Gastrocnemius medialis (tissue), 4 donors: ENCODE results near the gene DMD. TPM values are rescaled to one million over a fixed set of nuclear protein-coding genes. Genes with fewer than 3 reads are reported as not detected.

Experiments used
- ATAC-seq, 2 donors: fragments of 150-250 bp; one replicate each; pipeline ENCODE4 v1.9.1; 2016
- DNase-seq, 2 donors: peaks; one replicate each; pipeline ENCODE4 v3.0.0-alpha.2; 2019
- H3K27ac ChIP-seq, 4 donors: fragments of 200-600 bp; sonication (generic); 1 replicate in 1 of 4; 2 replicates in 3 of 4; pipeline ENCODE4 v1.5.1; 2016 to 2018; ENCODE audit warnings: mild to moderate bottlenecking in 2 of 4, moderate library complexity in 1 of 4
- H3K27me3 ChIP-seq, 3 donors: fragments of 200-600 bp; sonication (generic) in 2 of 3; 1 replicate in 1 of 3; 2 replicates in 2 of 3; pipeline versions ENCODE4 v1.5.1 to v1.6.0; 2016 to 2019; ENCODE audit warnings: mild to moderate bottlenecking in 1 of 3, moderate library complexity in 1 of 3
- H3K36me3 ChIP-seq, 2 donors: fragments of 200-600 bp; sonication (generic) in 1 of 2; one replicate each; pipeline ENCODE4 v1.5.1; 2017 to 2018
- H3K4me1 ChIP-seq, 2 donors: fragments of 200-600 bp; sonication (generic) in 1 of 2; one replicate each; pipeline ENCODE4 v1.5.1; 2016 to 2017; ENCODE audit warnings: mild to moderate bottlenecking in 2 of 2
- H3K4me3 ChIP-seq, 4 donors: fragments of 200-600 bp; sonication (generic) in 3 of 4; 1 replicate in 1 of 4; 2 replicates in 3 of 4; pipeline ENCODE4 v1.5.1; 2016 to 2019; ENCODE audit warnings: mild to moderate bottlenecking in 2 of 4
- H3K9me3 ChIP-seq, 3 donors: fragments of 200-600 bp; sonication (generic) in 2 of 3; 1 replicate in 1 of 3; 2 replicates in 2 of 3; pipeline ENCODE4 v1.5.1; 2016 to 2019
- CTCF ChIP-seq, 5 experiments: fragments of 450-650 bp in 3 of 5; fragments of 200-600 bp in 2 of 5; sonication (generic) in 2 of 5; IDR thresholded peaks in 4 of 5; conservative IDR thresholded peaks in 1 of 5; 1 replicate in 4 of 5; 2 replicates in 1 of 5; pipeline ENCODE4 v1.5.1; 2016 to 2019; ENCODE audit warnings: antibody characterized with exemption in 5 of 5, mild to moderate bottlenecking in 3 of 5, moderate library complexity in 3 of 5
- POLR2A ChIP-seq, 2 donors: fragments of 450-650 bp; IDR thresholded peaks; one replicate each; pipeline ENCODE4 v1.6.1; 2017; ENCODE audit warnings: antibody characterized with exemption in 2 of 2, mild to moderate bottlenecking in 2 of 2, moderate library complexity in 2 of 2
- in situ Hi-C, 4 donors: fragments of 200-750 bp; cut with MboI; loops; one replicate each; pipeline versions ENCODE4 v1.15.0 to v1.8.0; 2017; ENCODE audit warnings: low sequenced_read_pairs in 4 of 4
- intact Hi-C: fragments of 100-400 bp; cut with DNase I; formaldehyde crosslinking; loops from one replicate; pipeline ENCODE4 v1.15.1; 2023; ENCODE audit warnings: low total_unique reads
- total RNA-seq, 4 donors: library from RNA; depleted of rRNA; stranded (reverse); fragments of >200 nt; gene quantifications; one replicate each; pipeline versions ENCODE4 v1.1.0 to v1.2.3, GENCODE V29; 2016

The DMD gene
- total RNA-seq, 4 donors from 2014 or later = 53.5 to 201 (median 98.9) TPM

DNA sequence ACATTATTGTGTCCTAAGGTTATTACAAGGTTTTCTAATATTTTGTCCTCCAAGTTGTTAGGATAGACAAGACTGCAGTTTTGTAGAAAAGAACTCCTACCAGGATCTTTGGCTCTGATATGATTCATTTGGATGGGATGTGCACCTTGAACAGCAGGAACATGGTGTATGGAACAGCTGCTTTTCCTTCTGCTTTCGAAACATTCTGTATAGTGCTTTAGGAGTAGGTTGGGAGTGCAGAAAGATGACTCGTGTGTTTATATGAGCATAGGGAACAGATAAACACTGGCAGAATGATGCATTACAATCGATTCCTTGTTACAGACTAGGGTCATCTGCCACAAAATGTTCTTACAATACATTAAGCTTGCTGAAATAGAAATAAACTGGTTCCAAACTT, 790.1 kb downstream of the DMD start:
- in situ Hi-C loops (no loop called here), intact Hi-C loops (no loop called here)
- no peak for DNase-seq
- no peaks in the 10 kb centered on the region for H3K9me3 ChIP-seq
- no peak overlapping the region for H3K27ac ChIP-seq
- no peak overlapping the region for H3K4me3 ChIP-seq
- no peaks in the 10 kb centered on the region for H3K36me3 ChIP-seq
- no peak for ATAC-seq
- no peaks in the 10 kb centered on the region for H3K27me3 ChIP-seq
- no peaks in the 10 kb centered on the region for H3K4me1 ChIP-seq
- TF ChIP-seq CTCF (IDR thresholded peaks at IDR 0.05 in 4 of 5, conservative IDR thresholded peaks at IDR 0.05 in 1 of 5) (no peak), POLR2A (IDR thresholded peaks at IDR 0.05) (no peak)

DNA sequence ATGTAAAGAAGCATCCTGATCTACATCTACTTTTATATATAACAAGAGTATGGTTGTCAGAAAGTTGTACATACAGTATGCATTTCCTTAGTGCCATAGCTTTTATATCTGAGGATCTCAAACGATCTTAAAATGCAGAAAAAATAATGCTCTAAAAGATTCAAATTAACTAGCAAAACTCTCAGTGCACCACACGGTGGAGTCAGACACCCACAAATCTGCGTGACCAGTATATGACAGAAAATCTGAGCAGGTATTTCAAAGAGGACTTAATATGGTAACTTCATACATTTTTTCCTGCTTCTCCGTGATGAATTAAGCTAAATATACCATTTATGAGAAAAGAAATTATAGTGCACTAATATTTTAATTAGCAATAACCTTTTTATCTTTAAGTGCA, 803.0 kb downstream of the DMD start:
- Histone ChIP-seq H3K36me3 (no peaks in the 10 kb centered on the region), H3K4me3 (no peak overlapping the region), H3K27me3 (no peaks in the 10 kb centered on the region), H3K9me3 (no peaks in the 10 kb centered on the region), H3K4me1 (no peaks in the 10 kb centered on the region), H3K27ac (no peak overlapping the region)
- ATAC-seq = no peak
- in situ Hi-C loops (no loop called here), intact Hi-C loops (no loop called here)
- TF ChIP-seq POLR2A (IDR thresholded peaks at IDR 0.05) (no peak), CTCF (IDR thresholded peaks at IDR 0.05 in 4 of 5, conservative IDR thresholded peaks at IDR 0.05 in 1 of 5) (no peak)
- DNase-seq = no peak

GRCh38 chrX:32397562-32398216, 813.7 kb downstream of the DMD start:
- ATAC-seq = no peak
- TF ChIP-seq POLR2A (IDR thresholded peaks at IDR 0.05) = no peak
- TF ChIP-seq CTCF (IDR thresholded peaks at IDR 0.05 in 4 of 5, conservative IDR thresholded peaks at IDR 0.05 in 1 of 5) = no peak
- H3K27ac ChIP-seq = no peak overlapping the region
- no peaks in the 10 kb centered on the region for H3K36me3 ChIP-seq
- DNase-seq = no peak
- intact Hi-C loops (no loop called here), in situ Hi-C loops (no loop called here)
- H3K4me1 ChIP-seq = no peaks in the 10 kb centered on the region
- H3K9me3 ChIP-seq = no peaks in the 10 kb centered on the region
- no peak overlapping the region for H3K4me3 ChIP-seq
- no peaks in the 10 kb centered on the region for H3K27me3 ChIP-seq

- ATAC-seq (no peak), DNase-seq (no peak)
- in situ Hi-C loops = no loop called here
- H3K4me1 ChIP-seq = no peaks in the 10 kb centered on the region
- TF ChIP-seq CTCF (IDR thresholded peaks at IDR 0.05 in 4 of 5, conservative IDR thresholded peaks at IDR 0.05 in 1 of 5) (no peak), POLR2A (IDR thresholded peaks at IDR 0.05) (no peak)
- no peaks in the 10 kb centered on the region for H3K9me3 ChIP-seq
- no peak overlapping the region for H3K4me3 ChIP-seq
- no peak overlapping the region for H3K27ac ChIP-seq
- H3K36me3 ChIP-seq = no peaks in the 10 kb centered on the region
- intact Hi-C loops = no loop called here
- no peaks in the 10 kb centered on the region for H3K27me3 ChIP-seq
Measured at GRCh38 chrX:32395878-32396277, 815.5 kb downstream of the DMD start.

- in situ Hi-C loops = no loop called here
- H3K27me3 ChIP-seq = no peaks in the 10 kb centered on the region
- H3K9me3 ChIP-seq = no peaks in the 10 kb centered on the region
- H3K27ac ChIP-seq = no peak overlapping the region
- H3K4me3 ChIP-seq = no peak overlapping the region
- H3K36me3 ChIP-seq = no peaks in the 10 kb centered on the region
- TF ChIP-seq POLR2A (IDR thresholded peaks at IDR 0.05) = no peak
- no peak for TF ChIP-seq CTCF (IDR thresholded peaks at IDR 0.05 in 4 of 5, conservative IDR thresholded peaks at IDR 0.05 in 1 of 5)
- no peak for DNase-seq
- H3K4me1 ChIP-seq = no peaks in the 10 kb centered on the region
- intact Hi-C loops = no loop called here
- ATAC-seq = no peak
Measured at GRCh38 chrX:32392655-32393054, 818.7 kb downstream of the DMD start.
